Activated effector memory CD4-positive, alpha-beta T cell treated with anti-CD3 and anti-CD28 coated beads, Interleukin-2, amount 50 U/mL, for 16 hours (primary cell): ENCODE results near the gene LRRIQ4.

Experiments used
- DNase-seq: peaks from one replicate; pipeline ENCODE4 v3.0.0-alpha.2; 2020

Gene LRRIQ4

GRCh38 chr3:169812332-169813235 lies at the start of gene LRRIQ4, which contains the start of gene LRRC34:
TSS of gene LRRIQ4 (plus strand) at chr3:169812870. CDS start at chr3:169821922, 9,052 bp downstream.
TSS of gene LRRC34 (minus strand) at chr3:169812904. CDS start at chr3:169812548, 356 bp downstream.
- DNase-seq, result peak; percentile 87

GRCh38 chr3:169764312-169764881 lies 48.3 kb upstream of the LRRIQ4 start:
- peak; percentile 84 for DNase-seq

- peak; percentile 96 for DNase-seq
Measured at GRCh38 chr3:169764882-169765612, 47.6 kb upstream of the LRRIQ4 start, which contains the start of gene TERC. TSS of gene TERC (minus strand) at chr3:169765060.

DNA sequence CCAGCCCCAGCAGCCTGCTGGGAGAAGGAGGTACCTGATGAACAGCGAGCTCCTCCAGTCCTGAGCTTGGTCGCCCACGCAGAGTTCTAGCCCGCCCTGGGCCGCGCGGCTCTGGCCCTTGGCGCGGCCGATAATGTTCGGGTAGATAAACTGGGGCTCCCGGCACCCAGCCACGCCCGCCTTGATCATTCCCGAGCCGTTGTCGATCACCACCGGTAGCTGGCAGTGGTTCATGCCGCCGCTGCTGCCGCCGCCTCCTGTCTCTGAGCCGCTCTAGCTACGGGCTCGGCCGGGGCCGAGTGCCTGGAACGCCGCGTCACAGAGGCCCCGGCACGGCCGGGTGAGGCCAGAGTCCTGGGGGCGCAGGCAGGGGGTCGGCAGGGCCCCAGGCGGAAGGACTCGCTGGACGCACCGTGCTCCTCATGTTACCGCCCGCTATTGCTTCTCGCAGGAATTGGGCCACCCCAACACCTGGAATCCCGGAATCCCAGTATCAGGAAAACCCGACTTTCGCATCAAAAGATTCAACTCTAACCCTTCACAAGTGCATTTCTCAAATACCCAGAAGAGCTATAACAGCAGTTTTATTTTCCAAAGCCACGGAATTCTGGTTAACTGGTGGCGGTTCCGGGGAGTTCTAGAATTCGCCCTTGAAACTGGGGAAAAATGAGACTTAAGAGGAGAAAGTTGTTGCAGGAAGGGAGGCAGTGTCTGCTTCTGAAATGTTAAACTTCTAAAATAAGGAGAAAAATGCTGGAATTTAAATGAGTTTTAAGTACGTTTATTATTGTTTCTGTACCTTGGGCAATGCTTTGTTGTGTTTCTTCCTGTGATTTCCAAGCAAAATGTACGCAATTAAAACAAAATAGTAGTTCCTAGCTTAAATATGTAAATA lies 43.1 kb upstream of the LRRIQ4 start, which contains the start of gene ACTRT3:
ACTRT3 (minus strand) TSS at position 275 of the 895 bp plus-strand sequence; CDS start at position 234, 41 bp downstream.
- DNase-seq, result peak; percentile 87

DNA sequence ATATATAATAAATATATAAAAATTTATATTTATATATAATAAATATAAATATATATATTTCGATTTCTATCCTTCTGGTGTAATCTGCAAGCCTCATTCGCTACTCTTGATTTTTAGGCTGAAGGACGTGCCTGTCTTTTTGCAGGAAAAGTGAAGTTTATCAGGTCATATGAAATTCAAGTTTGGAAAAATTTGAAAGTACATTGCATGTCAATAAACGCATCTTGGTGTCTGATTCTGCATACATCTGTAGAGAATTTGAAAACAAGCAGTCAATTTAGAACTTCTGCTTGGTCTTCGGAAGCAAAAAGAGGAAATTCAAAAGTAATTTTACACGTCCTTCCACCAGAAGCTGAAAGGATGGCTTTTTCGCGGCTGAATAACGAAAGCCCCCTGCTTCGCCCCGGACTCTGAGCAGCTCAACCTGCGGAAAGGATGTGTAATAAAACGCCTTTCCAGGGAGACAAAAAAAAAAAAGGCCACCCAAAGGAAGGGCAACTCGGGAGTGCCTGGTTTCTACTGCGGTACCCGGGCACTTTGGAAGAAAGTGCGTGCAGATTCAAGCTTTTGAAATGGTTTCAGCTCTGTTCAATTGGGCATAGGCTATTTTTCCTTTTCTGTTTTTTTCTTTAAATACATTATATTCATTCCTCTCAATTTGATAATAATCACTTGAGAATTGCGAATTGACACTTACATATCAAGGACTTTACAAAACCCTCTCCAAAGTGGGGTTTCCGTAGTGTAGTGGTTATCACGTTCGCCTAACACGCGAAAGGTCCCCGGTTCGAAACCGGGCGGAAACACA lies 41.0 kb upstream of the LRRIQ4 start:
- peak; percentile 82 for DNase-seq

- no peak for DNase-seq
Measured at GRCh38 chr3:169772305-169772896, 40.3 kb upstream of the LRRIQ4 start.

- peak; percentile 97 for DNase-seq
Measured at GRCh38 chr3:169772897-169773816, 39.5 kb upstream of the LRRIQ4 start, which contains the start of gene MYNN. TSS of gene MYNN (plus strand) at chr3:169773396. CDS start at chr3:169774296, 900 bp downstream.

DNA sequence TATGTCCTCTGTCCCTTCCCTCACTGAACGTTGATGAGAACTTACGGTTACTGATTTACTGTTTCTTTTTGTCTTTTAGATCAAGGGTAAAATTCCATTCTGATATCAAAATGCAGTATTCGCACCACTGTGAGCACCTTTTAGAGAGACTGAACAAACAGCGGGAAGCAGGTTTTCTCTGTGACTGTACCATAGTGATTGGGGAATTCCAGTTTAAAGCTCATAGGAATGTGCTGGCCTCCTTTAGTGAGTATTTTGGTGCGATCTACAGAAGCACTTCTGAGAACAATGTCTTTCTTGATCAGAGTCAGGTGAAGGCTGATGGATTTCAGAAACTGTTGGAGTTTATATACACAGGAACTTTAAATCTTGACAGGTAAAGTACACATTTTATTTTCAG lies 38.5 kb upstream of the LRRIQ4 start:
- DNase-seq, result no peak

DNA sequence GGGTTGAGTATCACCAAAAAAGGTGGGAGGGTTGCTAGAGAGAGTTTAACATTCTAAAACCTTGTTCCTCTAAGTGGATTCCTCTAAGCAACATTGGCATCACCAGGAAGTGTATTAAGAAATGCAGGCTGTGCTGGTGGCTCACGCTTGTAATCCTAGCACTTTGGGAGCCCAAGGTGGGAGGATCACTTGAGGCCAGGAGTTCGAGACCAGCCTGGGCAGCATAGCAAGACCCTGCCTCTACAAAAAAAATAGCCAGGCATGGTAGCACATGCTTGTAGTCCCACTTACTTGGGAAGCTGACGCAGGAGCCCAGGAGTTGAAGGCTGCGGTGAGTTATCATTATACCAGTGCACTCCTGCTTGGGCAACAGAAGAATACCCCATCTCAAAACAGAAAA lies 34.8 kb upstream of the LRRIQ4 start:
- DNase-seq, result no peak

GRCh38 chr3:169780742-169781141 lies 31.9 kb upstream of the LRRIQ4 start:
- no peak for DNase-seq

DNA sequence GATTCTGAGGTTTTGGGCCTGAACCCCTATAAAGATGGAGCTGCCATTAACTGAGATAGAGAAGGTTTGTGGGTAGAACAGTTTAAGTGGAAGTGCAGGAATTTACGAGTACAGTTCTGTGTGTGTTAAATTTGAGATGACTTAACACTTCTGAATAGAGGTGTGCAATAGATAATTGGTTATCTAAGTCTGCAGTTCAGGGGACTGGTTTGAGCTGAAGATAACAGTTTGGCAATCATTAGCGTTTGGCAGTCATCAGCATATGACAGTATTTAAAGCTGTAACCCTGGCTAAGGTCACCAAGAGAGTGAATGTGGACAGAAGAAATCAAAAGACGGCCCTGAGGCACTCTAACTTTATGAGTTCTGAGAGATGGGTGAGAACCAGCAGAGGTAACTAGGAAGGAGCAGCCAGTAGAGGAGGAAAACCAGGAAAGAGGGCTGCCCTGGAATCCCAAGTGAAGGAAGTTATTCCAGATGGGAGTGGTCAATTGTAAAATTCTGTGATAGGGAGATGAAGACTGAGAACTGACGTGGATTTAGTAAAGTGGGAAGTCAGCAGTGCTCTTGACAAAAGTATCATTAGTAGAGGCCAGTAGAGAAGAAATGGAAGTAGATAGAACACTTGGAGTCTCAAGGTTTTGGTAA lies 31.3 kb upstream of the LRRIQ4 start:
- no peak for DNase-seq

GRCh38 chr3:169787120-169787519 lies 25.6 kb upstream of the LRRIQ4 start:
- no peak for DNase-seq

DNA sequence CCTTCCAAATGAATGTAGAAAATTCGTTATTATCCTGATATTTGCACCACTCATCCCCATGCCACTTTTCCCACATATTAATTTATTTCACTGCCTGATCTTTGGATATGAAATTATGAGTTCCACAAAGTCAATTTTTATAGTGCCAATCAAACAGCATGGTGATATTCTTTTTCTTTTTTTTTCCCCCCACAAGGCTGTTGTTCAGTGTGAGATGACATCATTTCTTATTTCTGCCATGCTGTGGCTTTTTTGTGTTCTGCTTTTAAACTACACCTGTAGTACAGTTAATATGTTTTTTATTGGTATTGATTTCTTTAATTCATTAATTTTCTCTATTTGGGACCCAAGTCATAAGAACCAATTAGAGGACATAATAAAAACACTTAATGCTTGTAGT lies 24.9 kb upstream of the LRRIQ4 start:
- no peak for DNase-seq

GRCh38 chr3:169790219-169790618 lies 22.5 kb upstream of the LRRIQ4 start:
- DNase-seq, result no peak

GRCh38 chr3:169790687-169791429 lies 21.8 kb upstream of the LRRIQ4 start:
- DNase-seq, result no peak

- no peak for DNase-seq
Measured at GRCh38 chr3:169792359-169792758, 20.3 kb upstream of the LRRIQ4 start.

DNA sequence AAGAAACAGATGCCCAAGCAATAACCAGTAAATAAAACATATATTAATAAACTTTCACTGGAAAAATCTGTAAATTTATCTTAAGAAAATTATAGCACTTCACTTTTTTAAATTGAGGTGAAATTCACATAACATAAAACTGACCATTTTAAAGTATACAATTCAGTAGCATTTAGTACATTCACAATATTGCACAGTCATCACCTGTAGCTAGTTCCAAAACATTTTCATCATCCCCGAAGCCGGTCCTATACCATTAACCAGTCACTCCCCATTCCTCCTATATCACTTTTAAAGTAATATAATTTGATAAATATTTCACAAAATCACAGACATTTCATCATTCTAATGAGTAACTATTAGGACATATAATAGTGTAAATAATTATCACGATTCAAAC lies 8.0 kb upstream of the LRRIQ4 start:
- DNase-seq, result no peak

GRCh38 chr3:169809230-169809795 lies 3.4 kb upstream of the LRRIQ4 start:
- DNase-seq, result no peak
